ENCODE results near the gene C12orf56. TPM values are rescaled to one million over a fixed set of nuclear protein-coding genes. Genes with fewer than 3 reads are reported as not detected.

Gene C12orf56
- total RNA-seq, 4 donors from 2014 or later, result 0.11 TPM; not detected in 3

- Histone ChIP-seq H3K4me1 (no peaks in the 10 kb centered on the region), H3K27ac (replicated peaks in 1 of 4) (no peak overlapping the region), H3K27me3 (no peaks in the 10 kb centered on the region), H3K4me3 (no peak overlapping the region), H3K36me3 (no peaks in the 10 kb centered on the region), H3K9me3 (no peaks in the 10 kb centered on the region)
- DNase-seq (ENCODE audit: extremely low spot score), result no peak
- intact Hi-C loops (cut with DNase I), result no loop called here
- WGBS, result 82% methylated on average over 3 of the region's 3 CpGs
- TF ChIP-seq POLR2A (IDR thresholded peaks at IDR 0.05; ENCODE audit: low read depth) (no peak), CTCF (IDR thresholded peaks at IDR 0.05) (no peak), EP300 (IDR thresholded peaks at IDR 0.05) (no peak), POLR2AphosphoS5 (IDR thresholded peaks at IDR 0.05) (no peak)
Observed at GRCh38 chr12:64240781-64241180, 149.8 kb downstream of the C12orf56 start.

GRCh38 chr12:64237382-64237781 is 153.2 kb downstream of the C12orf56 start:
- Histone ChIP-seq H3K4me3 (no peak overlapping the region), H3K36me3 (no peaks in the 10 kb centered on the region), H3K27ac (replicated peaks in 1 of 4) (no peak overlapping the region), H3K9me3 (no peaks in the 10 kb centered on the region), H3K27me3 (no peaks in the 10 kb centered on the region), H3K4me1 (no peaks in the 10 kb centered on the region)
- no peak for TF ChIP-seq CTCF (IDR thresholded peaks at IDR 0.05)
- no peak for TF ChIP-seq EP300 (IDR thresholded peaks at IDR 0.05)
- no peak for TF ChIP-seq POLR2AphosphoS5 (IDR thresholded peaks at IDR 0.05)
- TF ChIP-seq POLR2A (IDR thresholded peaks at IDR 0.05; ENCODE audit: low read depth), result no peak
- intact Hi-C loops (cut with DNase I), result no loop called here
- no peak for DNase-seq (ENCODE audit: extremely low spot score)

GRCh38 chr12:64236549-64236948 is 154.0 kb downstream of the C12orf56 start:
- intact Hi-C loops (cut with DNase I), result no loop called here

GRCh38 chr12:64232196-64232595 is 158.4 kb downstream of the C12orf56 start:
- H3K9me3 ChIP-seq, result no peaks in the 10 kb centered on the region
- H3K27me3 ChIP-seq, result no peaks in the 10 kb centered on the region
- intact Hi-C loops (cut with DNase I), result no loop called here
- 50% methylated on average over 1 of the region's 1 CpG for WGBS
- H3K27ac ChIP-seq (replicated peaks in 1 of 4), result no peak overlapping the region
- no peaks in the 10 kb centered on the region for H3K4me1 ChIP-seq
- no peak for TF ChIP-seq EP300 (IDR thresholded peaks at IDR 0.05)
- no peak for TF ChIP-seq POLR2AphosphoS5 (IDR thresholded peaks at IDR 0.05)
- TF ChIP-seq CTCF (IDR thresholded peaks at IDR 0.05), result no peak
- TF ChIP-seq POLR2A (IDR thresholded peaks at IDR 0.05; ENCODE audit: low read depth), result no peak
- no peaks in the 10 kb centered on the region for H3K36me3 ChIP-seq
- no peak for DNase-seq (ENCODE audit: extremely low spot score)
- no peak overlapping the region for H3K4me3 ChIP-seq

More at GRCh38 chr12:64236549-64236948, 154.0 kb downstream of the C12orf56 start:
- no peak for DNase-seq (ENCODE audit: extremely low spot score)
- H3K27ac ChIP-seq (replicated peaks in 1 of 4), result no peak overlapping the region
- no peaks in the 10 kb centered on the region for H3K4me1 ChIP-seq
- TF ChIP-seq EP300 (IDR thresholded peaks at IDR 0.05) (no peak), CTCF (IDR thresholded peaks at IDR 0.05) (no peak), POLR2A (IDR thresholded peaks at IDR 0.05; ENCODE audit: low read depth) (no peak), POLR2AphosphoS5 (IDR thresholded peaks at IDR 0.05) (no peak)
- H3K4me3 ChIP-seq, result no peak overlapping the region
- H3K27me3 ChIP-seq, result no peaks in the 10 kb centered on the region
- no peaks in the 10 kb centered on the region for H3K36me3 ChIP-seq
- no peaks in the 10 kb centered on the region for H3K9me3 ChIP-seq

GRCh38 chr12:64229796-64230195 is 160.8 kb downstream of the C12orf56 start:
- Histone ChIP-seq H3K4me3 (no peak overlapping the region), H3K4me1 (no peaks in the 10 kb centered on the region), H3K27me3 (no peaks in the 10 kb centered on the region), H3K36me3 (no peaks in the 10 kb centered on the region), H3K9me3 (no peaks in the 10 kb centered on the region), H3K27ac (replicated peaks in 1 of 4) (no peak overlapping the region)
- DNase-seq (ENCODE audit: extremely low spot score), result no peak
- intact Hi-C loops (cut with DNase I), result no loop called here
- 90% methylated on average over 5 of the region's 5 CpGs for WGBS
- TF ChIP-seq CTCF (IDR thresholded peaks at IDR 0.05) (no peak), EP300 (IDR thresholded peaks at IDR 0.05) (no peak), POLR2AphosphoS5 (IDR thresholded peaks at IDR 0.05) (no peak), POLR2A (IDR thresholded peaks at IDR 0.05; ENCODE audit: low read depth) (no peak)
